Testis (tissue), 3 donors: Measurements from ENCODE around the gene CD101. TPM values are rescaled to one million over a fixed set of nuclear protein-coding genes. Genes with fewer than 3 reads are reported as not detected.
A peak's percentile ranks its signal among the peaks of the same experiment; 100 is the strongest.

ENCODE experiments used
- DNase-seq: peaks from one replicate; pipeline ENCODE4 v3.0.0-alpha.2; 2019
- H3K27ac ChIP-seq, 2 donors: fragments of 200-600 bp; sonication (generic); one replicate each; pipeline ENCODE4 v1.5.1; 2019
- H3K27me3 ChIP-seq: fragments of 200-600 bp; sonication (generic); one replicate; pipeline ENCODE4 v1.5.1; 2019
- H3K36me3 ChIP-seq: fragments of 200-600 bp; sonication (generic); one replicate; pipeline ENCODE4 v1.5.1; 2017; ENCODE audit warnings: low read depth; ENCODE audit errors: missing control alignments
- H3K4me1 ChIP-seq: fragments of 200-600 bp; sonication (generic); one replicate; pipeline ENCODE4 v1.5.1; 2019
- H3K4me3 ChIP-seq, 2 donors: fragments of 200-600 bp; sonication (generic); one replicate each; pipeline ENCODE4 v1.5.1; 2017 to 2019
- H3K9me3 ChIP-seq: fragments of 200-600 bp; sonication (generic); one replicate; pipeline ENCODE4 v1.5.1; 2017
- CTCF ChIP-seq, 3 experiments: fragments of 450-650 bp in 2 of 3; fragments of 200-600 bp in 1 of 3; sonication (generic) in 1 of 3; IDR thresholded peaks; one replicate each; pipeline ENCODE4 v1.5.1; 2016 to 2019; ENCODE audit warnings: antibody characterized with exemption in 3 of 3, mild to moderate bottlenecking in 2 of 3, moderate library complexity in 1 of 3
- POLR2A ChIP-seq: fragments of 450-650 bp; IDR thresholded peaks from one replicate; pipeline ENCODE4 v1.6.1; 2017; ENCODE audit warnings: antibody characterized with exemption, mild to moderate bottlenecking, moderate library complexity
- WGBS, 2 donors: methylation state at CpG; one replicate each; pipeline ENCODE4 v1.1.5; 2018; 5-methylcytosine and 5-hydroxymethylcytosine counted together
- intact Hi-C: fragments of 100-400 bp; cut with DNase I; formaldehyde crosslinking; loops from one replicate; pipeline ENCODE4 v1.15.1; 2023; ENCODE audit warnings: low total_unique reads
- polyA plus RNA-seq: library from polyadenylated mRNA; stranded (reverse); fragments of 350-450 nt; fragmentation: Illumina TruSeq; extraction: RNeasy Lipid Tissue Mini Kit (QIAGEN cat#74804); gene quantifications from one replicate; pipeline ENCODE4 v1.2.3, GENCODE V29; 2014; ENCODE audit warnings: low read depth, low replicate concordance; ENCODE audit not compliant: insufficient read depth
- total RNA-seq, 2 donors: library from RNA; depleted of rRNA; stranded (reverse); fragments of >200 nt; gene quantifications; one replicate each; pipeline ENCODE4 v1.2.3, GENCODE V29; 2016

Gene CD101
- total and polyA plus RNA-seq, 3 donors from 2014 or later: 0.79 to 1.4 (median 1.2) TPM

GRCh38 chr1:117025568-117025967 lies 24.0 kb downstream of the CD101 start:
- Histone ChIP-seq H3K27ac (peak overlapping the region in 1 of 2 donors; percentile 41), H3K27me3 (no peaks in the 10 kb centered on the region), H3K4me3 (no peak overlapping the region), H3K4me1 (peaks cover 4% of the 10 kb centered on the region), H3K36me3 (no peaks in the 10 kb centered on the region), H3K9me3 (no peaks in the 10 kb centered on the region)
- no peak for DNase-seq
- intact Hi-C loops: no loop called here
- no peak for TF ChIP-seq CTCF (IDR thresholded peaks at IDR 0.05)
- WGBS, 2 donors: 93 to 97% methylated on average over 7 of the region's 7 CpGs

- H3K27ac ChIP-seq: peak overlapping the region in 1 of 2 donors; percentile 41
- no peaks in the 10 kb centered on the region for H3K9me3 ChIP-seq
- H3K4me3 ChIP-seq: no peak overlapping the region
- H3K27me3 ChIP-seq: no peaks in the 10 kb centered on the region
- WGBS, 2 donors: 48% methylated on average over 6 of the region's 6 CpGs
- intact Hi-C loops: no loop called here
- no peak for TF ChIP-seq CTCF (IDR thresholded peaks at IDR 0.05)
- TF ChIP-seq POLR2A: no peak
- DNase-seq: no peak
- peaks cover 4% of the 10 kb centered on the region for H3K4me1 ChIP-seq
- no peaks in the 10 kb centered on the region for H3K36me3 ChIP-seq
Measured at GRCh38 chr1:117026361-117026760, 24.8 kb downstream of the CD101 start.

GRCh38 chr1:117029685-117030084 lies 28.1 kb downstream of the CD101 start:
- no peaks in the 10 kb centered on the region for H3K9me3 ChIP-seq
- peaks cover 10% of the 10 kb centered on the region for H3K4me1 ChIP-seq
- 97 to 100% methylated on average over 1 of the region's 1 CpG for WGBS, 2 donors
- no peak for DNase-seq
- no peaks in the 10 kb centered on the region for H3K27me3 ChIP-seq
- no peak overlapping the region for H3K27ac ChIP-seq
- intact Hi-C loops: no loop called here
- TF ChIP-seq CTCF (IDR thresholded peaks at IDR 0.05) (no peak), POLR2A (no peak)
- no peaks in the 10 kb centered on the region for H3K36me3 ChIP-seq
- H3K4me3 ChIP-seq: no peak overlapping the region

DNA sequence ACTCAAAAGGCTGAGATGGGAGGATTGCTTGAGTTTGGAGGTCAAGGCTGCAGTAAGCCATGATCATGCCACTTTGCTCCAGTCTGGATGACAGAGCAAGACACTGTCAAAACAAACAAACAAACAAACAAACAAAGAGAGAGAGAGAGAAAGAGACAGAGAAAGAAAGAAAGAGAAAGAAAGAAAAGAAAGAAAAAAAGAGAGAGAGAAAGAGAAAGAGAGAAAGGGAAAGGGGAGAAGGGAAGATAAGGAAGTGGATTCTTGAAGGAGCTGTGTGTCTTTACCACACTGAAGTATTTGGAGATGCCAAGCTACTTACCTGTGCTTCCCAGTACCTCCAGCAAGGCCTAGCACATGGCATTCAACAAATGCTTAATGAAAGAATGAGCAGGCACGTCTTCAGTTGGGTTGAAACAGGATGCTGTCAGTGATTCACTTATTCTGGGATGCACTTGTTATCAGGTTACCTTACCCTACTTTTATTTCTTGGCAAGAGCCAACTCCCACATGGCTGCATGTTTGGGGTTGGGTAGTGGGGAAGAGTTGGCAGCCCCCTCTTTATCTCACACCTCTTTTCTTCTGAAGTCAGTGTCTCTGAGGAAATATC lies 28.8 kb downstream of the CD101 start:
- TF ChIP-seq POLR2A: no peak
- TF ChIP-seq CTCF (IDR thresholded peaks at IDR 0.05): no peak
- WGBS, 2 donors: 81 to 100% methylated on average over 1 of the region's 1 CpG
- no peaks in the 10 kb centered on the region for H3K36me3 ChIP-seq

DNA sequence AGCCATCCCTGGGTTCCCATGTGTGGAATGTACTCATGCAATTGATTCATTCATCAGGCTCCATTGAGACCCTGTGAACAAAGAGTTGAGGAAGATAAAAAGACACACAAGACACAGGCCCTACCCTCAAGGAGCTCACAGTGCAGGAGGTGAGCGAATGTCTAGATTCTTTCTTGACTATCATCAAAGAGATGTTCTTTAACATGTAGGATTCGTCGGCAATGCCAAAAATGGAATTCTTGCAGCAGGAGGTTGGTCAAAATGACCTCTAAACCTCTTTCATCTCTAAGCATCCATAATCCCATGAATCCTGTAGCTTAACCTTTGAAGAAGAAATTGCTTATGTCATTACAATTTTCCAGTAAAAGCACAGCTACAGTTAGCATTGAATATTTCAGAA lies 30.7 kb downstream of the CD101 start:
- WGBS, 2 donors: 95 to 97% methylated on average over 3 of the region's 3 CpGs
- no peaks in the 10 kb centered on the region for H3K36me3 ChIP-seq
- no peaks in the 10 kb centered on the region for H3K27me3 ChIP-seq
- no peak for TF ChIP-seq CTCF (IDR thresholded peaks at IDR 0.05)
- no peak for TF ChIP-seq POLR2A
- intact Hi-C loops: no loop called here
- no peaks in the 10 kb centered on the region for H3K9me3 ChIP-seq
- H3K4me1 ChIP-seq: peaks cover 6% of the 10 kb centered on the region
- DNase-seq: no peak
- no peak overlapping the region for H3K4me3 ChIP-seq
- no peak overlapping the region for H3K27ac ChIP-seq

More for the DNA sequence above, 28.8 kb downstream of the CD101 start:
- Histone ChIP-seq H3K27me3 (no peaks in the 10 kb centered on the region), H3K9me3 (no peaks in the 10 kb centered on the region), H3K4me3 (no peak overlapping the region), H3K4me1 (peaks cover 10% of the 10 kb centered on the region), H3K27ac (no peak overlapping the region)
- intact Hi-C loops: no loop called here
- DNase-seq: no peak
